CD4-positive, alpha-beta T cell (primary cell): ENCODE measurements around the gene ABHD17A. TPM values are rescaled to one million over a fixed set of nuclear protein-coding genes. Genes with fewer than 3 reads are reported as not detected.
"Not testable (repeated sequence)": the region's sequence is repeated elsewhere in the genome, so short reads cannot be mapped to it uniquely, and the experiment has no call there.

ENCODE experiments used
- ATAC-seq: fragments of 200-7000 bp; cut with Tn5 transposase; one replicate; pipeline ENCODE4 v1.10.0; 2022; ENCODE audit warnings: mild to moderate bottlenecking; ENCODE audit not compliant: poor library complexity
- CTCF ChIA-PET: fragments of 350-600 bp; sonication (Branson Sonifier 250); formaldehyde crosslinking; loops from one replicate; lab custom pipeline; 2021; ENCODE audit warnings: antibody characterized with exemption, inconsistent platforms; lab: Charles Lee
- POLR2A ChIA-PET: fragments of 350-600 bp; sonication (Branson Sonifier 250); formaldehyde crosslinking; loops from one replicate; lab custom pipeline; 2021; ENCODE audit warnings: antibody characterized with exemption, inconsistent platforms; lab: Charles Lee
- DNase-seq, 14 experiments: peaks; one replicate each; pipeline ENCODE4 v3.0.0-alpha.2; 2013 to 2020; ENCODE audit warnings: mixed read lengths in 2 of 14
- H3K27ac ChIP-seq, 2 donors: one replicate each; pipeline versions ENCODE4 v1.5.1 to v1.7.0; 2013; ENCODE audit warnings: low read length in 2 of 2, low read depth in 1 of 2, mild to moderate bottlenecking in 1 of 2
- H3K27me3 ChIP-seq, 2 experiments: 1 replicate in 1 of 2; 2 replicates in 1 of 2; pipeline versions ENCODE4 v1.6.1 to v1.7.0; 2013; ENCODE audit warnings: low read length in 2 of 2, control low read depth in 1 of 2, mild to moderate bottlenecking in 1 of 2, moderate library complexity in 1 of 2; ENCODE audit not compliant: insufficient read depth in 2 of 2, control insufficient read depth in 1 of 2
- H3K36me3 ChIP-seq: one replicate; pipeline ENCODE4 v1.6.1; 2013; ENCODE audit warnings: low read length, control low read depth; ENCODE audit not compliant: insufficient read depth
- H3K4me1 ChIP-seq: one replicate; pipeline ENCODE4 v1.6.1; 2013; ENCODE audit warnings: low read length, control low read depth; ENCODE audit not compliant: insufficient read depth
- H3K4me3 ChIP-seq: one replicate; pipeline ENCODE4 v1.5.1; 2013; ENCODE audit warnings: mild to moderate bottlenecking, low read length, moderate library complexity
- H3K9me3 ChIP-seq, 2 experiments: 1 replicate in 1 of 2; 2 replicates in 1 of 2; pipeline versions ENCODE4 v1.6.1 to v1.7.0; 2013; ENCODE audit warnings: low read length in 2 of 2, mild to moderate bottlenecking in 2 of 2, control low read depth in 1 of 2, moderate library complexity in 1 of 2; ENCODE audit not compliant: control insufficient read depth in 1 of 2, insufficient read depth in 1 of 2
- H3K27ac Mint-ChIP-seq: one replicate; pipeline ENCODE4 v1.8.0; 2020; ENCODE audit warnings: mixed read lengths
- H3K27me3 Mint-ChIP-seq: one replicate; pipeline ENCODE4 v1.8.0; 2021; ENCODE audit warnings: mixed read lengths
- H3K36me3 Mint-ChIP-seq: one replicate; pipeline ENCODE4 v1.8.0; 2021; ENCODE audit warnings: low read depth, mixed read lengths
- H3K4me1 Mint-ChIP-seq: one replicate; pipeline ENCODE4 v1.8.0; 2021; ENCODE audit warnings: low read depth, mixed read lengths
- H3K4me3 Mint-ChIP-seq: one replicate; pipeline ENCODE4 v1.8.0; 2020; ENCODE audit warnings: mild to moderate bottlenecking, mixed read lengths
- H3K9me3 Mint-ChIP-seq: one replicate; pipeline ENCODE4 v1.8.0; 2020; ENCODE audit warnings: mixed read lengths
- CTCF ChIP-seq: fragments of 200-600 bp; IDR thresholded peaks from one replicate; pipeline ENCODE4 v1.8.0; 2022; ENCODE audit warnings: antibody characterized with exemption, mild to moderate bottlenecking
- intact Hi-C, 2 experiments: fragments of 100-400 bp; cut with DNase I in 1 of 2; cut with micrococcal nuclease in 1 of 2; formaldehyde crosslinking; loops; one replicate each; pipeline versions ENCODE4 v1.15.1 to v1.9.0; 2023 to 2025; cut with DNase I, micrococcal nuclease
- polyA plus RNA-seq, 2 donors: library from polyadenylated mRNA; unstranded; fragments of 120-200 nt; gene quantifications; one replicate each; pipeline ENCODE4 v1.2.1, GENCODE V29; 2013
- total RNA-seq, 174 experiments: library from RNA in 2 of 174; stranded (reverse) in 2 of 174; gene quantifications; one replicate each; pipeline ENCODE4 v1.2.3 and lab custom pipeline; 2021 to 2026

The ABHD17A gene
- 100 to 1,000 TPM; 156 to 172 TPM for total RNA-seq
- polyA plus RNA-seq (2013, experiment 1 of 2), result 129 TPM
- polyA plus RNA-seq (2013, experiment 2 of 2), result 120 TPM
- total RNA-seq (lab: John Stamatoyannopoulos, UW), result 53.7 to 376 (median 155) reads per million in 172 experiments

DNA sequence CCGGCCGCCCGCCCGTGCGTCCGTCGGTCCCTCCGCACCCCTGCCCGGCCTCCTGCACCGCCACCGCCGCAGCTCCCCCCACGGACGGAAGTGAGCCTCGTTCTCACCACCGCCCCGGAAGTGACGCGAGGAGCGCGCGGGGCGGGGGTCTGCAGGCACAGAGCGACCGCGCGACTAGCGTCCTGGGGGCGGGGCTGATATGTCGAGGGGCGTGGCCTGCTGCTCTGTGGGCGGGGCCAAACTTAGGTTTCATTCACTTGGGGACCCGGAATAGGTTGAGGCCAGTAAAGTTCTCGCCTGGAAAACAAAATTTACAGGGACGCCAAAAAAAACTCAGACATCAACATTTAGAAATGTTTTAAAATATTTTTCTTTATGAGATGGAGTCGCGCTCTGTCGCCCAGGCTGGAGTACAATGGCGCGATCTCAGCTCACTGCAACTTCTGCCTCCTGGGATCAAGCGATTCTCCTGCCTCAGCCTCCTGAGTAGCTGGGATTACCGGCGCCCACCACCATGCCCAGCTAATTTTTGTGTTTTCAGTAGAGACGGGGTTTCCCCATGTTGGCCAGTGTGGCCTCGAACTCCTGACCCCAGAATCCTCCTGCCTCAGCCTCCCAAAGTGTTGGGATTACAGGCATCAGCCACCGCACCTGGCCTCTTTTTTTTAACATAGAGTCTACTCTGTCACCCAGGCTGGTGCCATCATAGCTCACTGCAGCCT lies at the start of gene ABHD17A:
TSS of gene ABHD17A (minus strand) at position 99 of the 722 bp plus-strand sequence. CDS start 3,930 bp downstream, outside the sequence.
- Histone ChIP-seq H3K27ac (peak within 1 kb of the TSS; percentile 90 to 94), H3K4me1 (peaks cover 41% of the 10 kb centered on the region), H3K4me3 (peak within 1 kb of the TSS; percentile 100)
- Mint-ChIP-seq H3K27ac (peak within 1 kb of the TSS; percentile 100), H3K4me1 (peaks cover 40% of the 10 kb centered on the region), H3K36me3 (peaks cover 29% of the 10 kb centered on the region), H3K4me3 (peak within 1 kb of the TSS; percentile 99)
- DNase-seq, result peak; percentile 91 to 98 (median 96)
- POLR2A ChIA-PET, result interaction anchor here (0.6 to 3.0 kb wide), 5 partner anchors 9 to 29 kb away, joined by 3 to 29 read pairs (median 10); no protein-coding TSS in a partner anchor
- not testable (repeated sequence) for H3K9me3 Mint-ChIP-seq, H3K9me3 ChIP-seq, H3K27me3 Mint-ChIP-seq, H3K27me3 ChIP-seq, H3K36me3 ChIP-seq
- ATAC-seq, result peak; percentile 51
- CTCF ChIA-PET, result interaction anchor here (3.0 kb wide), 1 partner anchor 11 kb away, joined by 12 read pairs; no protein-coding TSS in a partner anchor
- intact Hi-C loops, result loop anchor here in 1 of 2 experiments (1.0 kb wide), 3 partner anchors 9 to 21 kb away; partner anchors contain the start of genes ADAT3 and SCAMP4

GRCh38 chr19:1933942-1934341 lies 48.6 kb upstream of the ABHD17A start:
- no peak overlapping the region for H3K4me3 ChIP-seq
- H3K27ac Mint-ChIP-seq, result peak overlapping the region; percentile 0
- H3K36me3 Mint-ChIP-seq, result no peaks in the 10 kb centered on the region
- ChIA-PET CTCF (no interaction called here), POLR2A (interaction anchor here (0.6 kb wide), 1 partner anchor 306 kb away, joined by 3 read pairs; no protein-coding TSS in a partner anchor)
- peaks cover 30% of the 10 kb centered on the region for H3K4me1 Mint-ChIP-seq
- no peak overlapping the region for H3K4me3 Mint-ChIP-seq
- H3K27me3 Mint-ChIP-seq, result no peaks in the 10 kb centered on the region
- intact Hi-C loops, result no loop called here
- no peaks in the 10 kb centered on the region for H3K9me3 Mint-ChIP-seq
- ATAC-seq, result no peak
- DNase-seq, result no peak
- peaks cover 17% of the 10 kb centered on the region for H3K4me1 ChIP-seq
- no peaks in the 10 kb centered on the region for H3K27me3 ChIP-seq
- H3K9me3 ChIP-seq, result peaks cover 0 to 17% of the 10 kb centered on the region in 2 experiments
- no peaks in the 10 kb centered on the region for H3K36me3 ChIP-seq
- no peak for TF ChIP-seq CTCF
- no peak overlapping the region for H3K27ac ChIP-seq

GRCh38 chr19:1933244-1933643 lies 47.9 kb upstream of the ABHD17A start:
- Histone ChIP-seq H3K27me3 (no peaks in the 10 kb centered on the region), H3K9me3 (peaks cover 0 to 17% of the 10 kb centered on the region in 2 experiments), H3K4me1 (peaks cover 22% of the 10 kb centered on the region), H3K36me3 (no peaks in the 10 kb centered on the region), H3K27ac (no peak overlapping the region), H3K4me3 (no peak overlapping the region)
- no peaks in the 10 kb centered on the region for H3K9me3 Mint-ChIP-seq
- H3K4me3 Mint-ChIP-seq, result no peak overlapping the region
- peaks cover 31% of the 10 kb centered on the region for H3K4me1 Mint-ChIP-seq
- no peak for DNase-seq
- no peaks in the 10 kb centered on the region for H3K27me3 Mint-ChIP-seq
- no peak for TF ChIP-seq CTCF
- ChIA-PET CTCF (interaction anchor here (1.1 kb wide), 1 partner anchor 10 kb away, joined by 5 read pairs; no protein-coding TSS in a partner anchor), POLR2A (interaction anchor here (0.6 kb wide), 1 partner anchor 307 kb away, joined by 3 read pairs; no protein-coding TSS in a partner anchor)
- no peaks in the 10 kb centered on the region for H3K36me3 Mint-ChIP-seq
- H3K27ac Mint-ChIP-seq, result no peak overlapping the region
- ATAC-seq, result no peak
- intact Hi-C loops, result no loop called here
